OCI-LY7 (cell line): ENCODE results near the gene OR4K14. TPM values are rescaled to one million over a fixed set of nuclear protein-coding genes. Genes with fewer than 3 reads are reported as not detected.

Experiments
- BruUV-seq: library from RNA; stranded (reverse); fragments of 400-500 nt; replicated peaks from 2 replicates; lab custom pipeline; 2021; lab: Mats Ljungman, UMichigan
- CTCF ChIA-PET: fragments of 300-600 bp; sonication (Branson Sonifier 250); formaldehyde crosslinking; loops from one replicate; lab custom pipeline; 2022; ENCODE audit warnings: antibody characterized with exemption; ENCODE audit not compliant: unreplicated experiment; lab: Charles Lee
- POLR2A ChIA-PET: fragments of 300-600 bp; sonication (Branson Sonifier 250); formaldehyde crosslinking; loops from one replicate; lab custom pipeline; 2022; ENCODE audit warnings: antibody characterized with exemption; lab: Charles Lee
- DNase-seq: peaks from one replicate; pipeline ENCODE4 v3.0.0-alpha.2; 2015; ENCODE audit warnings: low spot score
- H2AFZ ChIP-seq: fragments of 200-600 bp; sonication (generic), shearing (Covaris generic); 2 replicates; pipeline ENCODE4 v1.6.1; 2014; ENCODE audit warnings: mild to moderate bottlenecking, antibody characterized with exemption, low read length, moderate library complexity
- H3K27ac ChIP-seq: fragments of 200-600 bp; sonication (generic); 2 replicates; pipeline ENCODE4 v1.5.1; 2014; ENCODE audit warnings: mixed run types, low read depth, mild to moderate bottlenecking, moderate library complexity, low read length, inconsistent platforms; ENCODE audit not compliant: poor library complexity, severe bottlenecking
- H3K36me3 ChIP-seq: fragments of 200-600 bp; sonication (generic); 2 replicates; pipeline ENCODE4 v1.6.1; 2014; ENCODE audit warnings: mild to moderate bottlenecking, antibody characterized with exemption, low read length, moderate library complexity, mixed read lengths; ENCODE audit not compliant: insufficient read depth
- H3K4me1 ChIP-seq: fragments of 200-600 bp; sonication (generic); 2 replicates; pipeline ENCODE4 v1.5.1; 2014; ENCODE audit warnings: mild to moderate bottlenecking, low read length; ENCODE audit not compliant: insufficient read depth, poor library complexity, severe bottlenecking
- H3K4me2 ChIP-seq: fragments of 200-600 bp; sonication (generic); 2 replicates; pipeline ENCODE4 v1.6.1; 2014; ENCODE audit warnings: mild to moderate bottlenecking, low read length
- H3K4me3 ChIP-seq: fragments of 200-600 bp; sonication (generic); 2 replicates; pipeline ENCODE4 v1.5.1; 2014; ENCODE audit warnings: mild to moderate bottlenecking, low read depth, low read length; ENCODE audit not compliant: poor library complexity, severe bottlenecking
- H3K79me2 ChIP-seq: fragments of 200-600 bp; sonication (generic); 2 replicates; pipeline ENCODE4 v1.6.1; 2016; ENCODE audit warnings: low read depth, mild to moderate bottlenecking, low read length, moderate library complexity, mixed read lengths; ENCODE audit not compliant: insufficient read depth
- H3K9me2 ChIP-seq: fragments of 200-600 bp; sonication (generic); 2 replicates; pipeline ENCODE4 v1.6.1; 2016; ENCODE audit warnings: mild to moderate bottlenecking, low read length, mixed read lengths; ENCODE audit not compliant: insufficient read depth
- H3K9me3 ChIP-seq: fragments of 200-600 bp; sonication (generic); 2 replicates; pipeline ENCODE4 v1.6.1; 2014; ENCODE audit warnings: mild to moderate bottlenecking, mixed run types, low read length, mixed read lengths
- H4K20me1 ChIP-seq: fragments of 200-600 bp; sonication (generic); 2 replicates; pipeline ENCODE4 v1.6.1; 2014; ENCODE audit warnings: mild to moderate bottlenecking, antibody characterized with exemption, low read length, moderate library complexity, mixed read lengths; ENCODE audit not compliant: insufficient read depth
- EZH2phosphoT487 ChIP-seq: fragments of 200-600 bp; sonication (generic); IDR thresholded peaks from 2 replicates; pipeline ENCODE4 v1.6.1; 2018; ENCODE audit warnings: low read depth, borderline replicate concordance, mild to moderate bottlenecking, mixed run types, antibody characterized with exemption, low read length, moderate library complexity, mixed read lengths
- intact Hi-C: fragments of 100-400 bp; cut with micrococcal nuclease; formaldehyde crosslinking; loops from one replicate; pipeline ENCODE4 v1.10.0; 2022; ENCODE audit not compliant: unreplicated experiment
- total RNA-seq, 2 experiments: library from RNA; depleted of rRNA in 1 of 2; stranded (reverse); fragments of >200 nt in 1 of 2; shearing (Covaris generic) in 1 of 2; gene quantifications; 2 replicates each; pipeline ENCODE4 v1.2.3, GENCODE V29; 2014 to 2022
- TF ChIP-seq, protein P1 (sequence below): fragments of 200-600 bp; sonication (generic); conservative IDR thresholded peaks from 2 replicates; pipeline ENCODE4 v1.5.1; 2014; ENCODE audit warnings: mild to moderate bottlenecking, antibody characterized with exemption, low read length, moderate library complexity, mixed read lengths

The OR4K14 gene
- total RNA-seq, 2 experiments from 2014 or later: not detected

DNA sequence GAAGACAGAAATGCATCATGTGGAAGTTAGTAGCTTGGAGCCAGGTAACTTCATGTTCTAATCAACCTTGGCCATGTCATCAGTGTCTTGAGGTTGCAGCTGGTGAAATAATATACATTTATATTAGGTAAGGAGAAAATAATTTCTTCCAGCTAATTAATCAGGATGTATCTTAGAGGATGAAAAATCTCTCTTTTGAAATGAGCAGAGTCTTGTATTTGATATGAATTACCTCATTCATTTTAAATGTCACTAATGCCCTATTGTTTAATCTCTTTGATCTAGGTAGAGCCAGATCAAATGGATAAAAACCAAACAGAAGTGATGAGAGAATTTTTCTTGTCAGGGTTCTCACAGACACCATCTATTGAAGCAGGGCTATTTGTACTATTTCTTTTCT lies 17.2 kb downstream of the OR4K14 start, which contains the start of gene OR4Q2:
TSS of gene OR4Q2 (plus strand) at position 301 of the 400 bp plus-strand sequence.
- Histone ChIP-seq H3K36me3 (no peaks in the 10 kb centered on the region), H3K27ac (no peak within 1 kb of the TSS), H3K4me2 (no peak within 1 kb of the TSS), H3K9me2 (no peaks in the 10 kb centered on the region), H2AFZ (no peak within 1 kb of the TSS), H4K20me1 (no peaks in the 10 kb centered on the region), H3K9me3 (no peaks in the 10 kb centered on the region), H3K4me3 (no peak within 1 kb of the TSS), H3K79me2 (no peaks in the 10 kb centered on the region), H3K4me1 (no peaks in the 10 kb centered on the region)
- BruUV-seq: no TSS peak
- TF ChIP-seq, protein P1, sequence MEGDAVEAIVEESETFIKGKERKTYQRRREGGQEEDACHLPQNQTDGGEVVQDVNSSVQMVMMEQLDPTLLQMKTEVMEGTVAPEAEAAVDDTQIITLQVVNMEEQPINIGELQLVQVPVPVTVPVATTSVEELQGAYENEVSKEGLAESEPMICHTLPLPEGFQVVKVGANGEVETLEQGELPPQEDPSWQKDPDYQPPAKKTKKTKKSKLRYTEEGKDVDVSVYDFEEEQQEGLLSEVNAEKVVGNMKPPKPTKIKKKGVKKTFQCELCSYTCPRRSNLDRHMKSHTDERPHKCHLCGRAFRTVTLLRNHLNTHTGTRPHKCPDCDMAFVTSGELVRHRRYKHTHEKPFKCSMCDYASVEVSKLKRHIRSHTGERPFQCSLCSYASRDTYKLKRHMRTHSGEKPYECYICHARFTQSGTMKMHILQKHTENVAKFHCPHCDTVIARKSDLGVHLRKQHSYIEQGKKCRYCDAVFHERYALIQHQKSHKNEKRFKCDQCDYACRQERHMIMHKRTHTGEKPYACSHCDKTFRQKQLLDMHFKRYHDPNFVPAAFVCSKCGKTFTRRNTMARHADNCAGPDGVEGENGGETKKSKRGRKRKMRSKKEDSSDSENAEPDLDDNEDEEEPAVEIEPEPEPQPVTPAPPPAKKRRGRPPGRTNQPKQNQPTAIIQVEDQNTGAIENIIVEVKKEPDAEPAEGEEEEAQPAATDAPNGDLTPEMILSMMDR: no peak
- no peak for TF ChIP-seq EZH2phosphoT487
- ChIA-PET POLR2A (no interaction called here), CTCF (no interaction called here)
- no peak for DNase-seq
- intact Hi-C loops: no loop called here

DNA sequence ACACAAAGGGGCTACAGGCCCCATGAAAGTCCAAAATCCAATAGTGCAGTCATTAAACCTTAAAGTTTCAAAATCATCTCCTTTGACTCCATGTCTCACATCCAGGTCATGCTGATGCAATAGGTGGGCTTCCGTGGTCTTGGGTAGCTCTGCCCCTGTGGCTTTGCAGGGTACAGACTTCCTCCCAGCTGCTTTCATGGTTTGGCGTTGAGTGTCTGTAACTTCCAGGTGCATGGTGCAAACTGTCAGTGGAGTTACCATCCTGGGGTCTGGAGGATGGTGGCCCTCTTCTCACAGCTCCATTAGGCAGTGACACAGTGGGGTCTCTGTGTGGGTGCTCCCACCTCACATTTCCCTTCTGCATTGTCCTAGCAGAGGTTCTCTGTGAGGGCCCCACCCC lies 25.7 kb downstream of the OR4K14 start:
- CTCF ChIA-PET: no interaction called here
- Histone ChIP-seq H3K4me3 (no peak overlapping the region), H4K20me1 (no peaks in the 10 kb centered on the region), H3K79me2 (no peaks in the 10 kb centered on the region), H3K27ac (no peak overlapping the region), H3K9me3 (no peaks in the 10 kb centered on the region), H2AFZ (no peak overlapping the region), H3K36me3 (no peaks in the 10 kb centered on the region), H3K4me2 (no peak overlapping the region), H3K9me2 (no peaks in the 10 kb centered on the region), H3K4me1 (no peaks in the 10 kb centered on the region)
- POLR2A ChIA-PET: no interaction called here
- TF ChIP-seq, protein P1: no peak
- TF ChIP-seq EZH2phosphoT487: no peak
- intact Hi-C loops: no loop called here
- DNase-seq: no peak
- no TSS peak for BruUV-seq

DNA sequence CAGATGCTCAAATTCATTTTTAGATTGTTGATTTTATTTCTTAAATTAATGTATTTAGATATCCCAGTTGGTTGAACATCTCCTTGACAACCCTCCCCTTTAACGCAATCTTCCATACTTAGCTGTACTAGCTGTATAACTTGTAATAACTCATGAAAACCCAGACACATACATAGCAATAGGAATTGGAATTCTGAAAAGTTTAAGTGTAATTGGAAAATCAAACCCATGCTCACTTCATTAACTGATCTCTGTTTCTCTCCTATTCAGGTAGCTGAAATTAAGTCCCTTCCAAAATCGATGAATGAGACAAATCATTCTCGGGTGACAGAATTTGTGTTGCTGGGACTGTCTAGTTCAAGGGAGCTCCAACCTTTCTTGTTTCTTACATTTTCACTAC lies 43.8 kb downstream of the OR4K14 start, which contains the start of gene OR4K15:
TSS of gene OR4K15 (plus strand) at position 301 of the 400 bp plus-strand sequence. CDS start at position 301, 0 bp downstream.
- H3K27ac ChIP-seq: no peak within 1 kb of the TSS
- no peak within 1 kb of the TSS for H3K4me3 ChIP-seq
- H3K4me1 ChIP-seq: no peaks in the 10 kb centered on the region
- no peak for DNase-seq
- ChIA-PET POLR2A (no interaction called here), CTCF (no interaction called here)
- no peak within 1 kb of the TSS for H2AFZ ChIP-seq
- H3K4me2 ChIP-seq: no peak within 1 kb of the TSS
- H3K79me2 ChIP-seq: no peaks in the 10 kb centered on the region
- no peaks in the 10 kb centered on the region for H3K9me2 ChIP-seq
- intact Hi-C loops: no loop called here
- H3K36me3 ChIP-seq: no peaks in the 10 kb centered on the region
- no TSS peak for BruUV-seq
- no peak for TF ChIP-seq EZH2phosphoT487
- TF ChIP-seq, protein P1: no peak
- no peaks in the 10 kb centered on the region for H3K9me3 ChIP-seq
- no peaks in the 10 kb centered on the region for H4K20me1 ChIP-seq
